Measurements from ENCODE around the gene PAMR1. TPM values are rescaled to one million over a fixed set of nuclear protein-coding genes. Genes with fewer than 3 reads are reported as not detected.

PAMR1 gene
- total and polyA plus RNA-seq, 2 of the 8 experiments (the other 6 are each of a cell fraction or from before 2014, with no cell fraction given): 3.0 to 6.9 TPM

DNA sequence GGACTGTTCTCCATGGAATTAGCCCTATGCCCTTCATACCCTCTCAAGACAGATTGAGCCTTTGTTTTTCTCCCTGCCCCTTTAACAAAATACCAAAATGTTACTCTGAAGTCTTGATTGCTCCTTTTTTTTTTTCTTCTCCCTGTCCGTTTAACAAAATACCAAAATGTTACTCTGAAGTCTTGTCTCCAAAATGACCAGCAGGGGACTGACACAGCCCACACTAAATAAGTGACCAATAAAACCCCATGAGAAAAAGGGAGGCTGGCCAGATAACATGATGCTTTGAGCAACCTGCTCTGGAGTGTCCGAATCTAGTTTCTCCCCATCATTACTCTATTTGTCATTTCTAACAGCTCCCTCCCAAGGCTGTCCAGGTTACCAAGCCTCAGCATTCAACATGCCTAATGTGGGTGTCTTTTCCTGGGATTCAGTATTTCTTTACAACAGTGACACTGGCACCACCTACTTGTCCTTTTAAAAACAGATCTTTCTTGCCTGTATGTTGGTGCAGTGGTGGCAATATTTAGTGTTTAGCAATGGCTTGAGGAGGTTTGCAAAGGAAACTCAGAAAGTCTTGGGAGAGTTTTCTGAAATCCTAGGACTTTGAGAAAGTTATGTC lies 63.4 kb downstream of the PAMR1 start:
- WGBS, 2 experiments (ENCODE audit: extremely low coverage in 1 of 2, insufficient coverage in 1 of 2, insufficient read length in 1 of 2, insufficient replicate concordance in 2 of 2, low coverage in 1 of 2, low lambda C conversion rate in 2 of 2, missing lambda C conversion rate in 1 of 2): 61% methylated on average over 2 of the region's 2 CpGs; no CpG with 5 or more reads in 1 of the 2 experiments
- Histone ChIP-seq H3K9ac (replicated peaks in 1 of 4; ENCODE audit: extremely low read depth in 1 of 4, low read depth in 3 of 4, low read length in 3 of 4) (no peak overlapping the region), H3K79me2 (ENCODE audit: control insufficient read depth in 1 of 2, insufficient read depth in 2 of 2, low read length in 2 of 2) (no peaks in the 10 kb centered on the region), H2BK120ac (replicated peaks; ENCODE audit: low read depth, low read length) (no peak overlapping the region), H3K4me1 (replicated peaks in 1 of 4; ENCODE audit: control insufficient read depth in 3 of 4, insufficient read depth in 4 of 4, low read length in 3 of 4) (peaks cover 0 to 5% (median 1%) of the 10 kb centered on the region in 4 experiments; a peak in 4 of 7 replicates), H3K4me2 (ENCODE audit: insufficient read depth in 1 of 2, low read depth in 2 of 2, low read length in 2 of 2) (no peak overlapping the region), H2AFZ (ENCODE audit: low read length) (no peak overlapping the region), H4K5ac (ENCODE audit: insufficient read length, low read depth, low read length) (no peak overlapping the region), H3K4ac (replicated peaks; ENCODE audit: insufficient read length, low read depth, low read length) (no peak overlapping the region), H3K23me2 (ENCODE audit: low read depth, low read length) (no peaks in the 10 kb centered on the region), H2BK20ac (ENCODE audit: low read length) (no peak overlapping the region), H4K8ac (ENCODE audit: extremely low read depth, insufficient read depth, low read length) (no peak overlapping the region), H3K79me1 (ENCODE audit: low read depth, low read length) (no peaks in the 10 kb centered on the region), H3K18ac (ENCODE audit: extremely low read depth, low read length) (no peak overlapping the region), H3K56ac (replicated peaks; ENCODE audit: insufficient read length, low read depth, low read length) (no peak overlapping the region), H3K23ac (ENCODE audit: insufficient read length) (no peak overlapping the region), H4K91ac (replicated peaks; ENCODE audit: insufficient read length, low read length) (no peak overlapping the region), H4K20me1 (replicated peaks in 1 of 2; ENCODE audit: control insufficient read depth in 1 of 2, insufficient read depth in 2 of 2, low read length in 2 of 2) (no peaks in the 10 kb centered on the region), H3K36me3 (ENCODE audit: control insufficient read depth in 2 of 4, insufficient read depth in 4 of 4, low read length in 3 of 4) (no peaks in the 10 kb centered on the region), H3K4me3 (ENCODE audit: extremely low read depth in 1 of 4, insufficient read depth in 2 of 4, low read depth in 3 of 4, low read length in 4 of 4) (no peak overlapping the region), H3K14ac (ENCODE audit: insufficient read length) (no peak overlapping the region), H2AK5ac (ENCODE audit: low read depth, low read length) (no peak overlapping the region), H3K27me3 (replicated peaks in 1 of 4; ENCODE audit: control insufficient read depth in 3 of 4, extremely low read depth in 1 of 4, insufficient read depth in 3 of 4, low read length in 3 of 4) (peaks cover 0 to 3% (median 0%) of the 10 kb centered on the region in 4 experiments; a peak in 1 of 7 replicates), H2BK5ac (ENCODE audit: low read depth, low read length) (no peak overlapping the region), H2BK12ac (ENCODE audit: low read depth, low read length) (no peak overlapping the region), H2BK15ac (ENCODE audit: low read length) (no peak overlapping the region), H3K27ac (ENCODE audit: low read depth, low read length) (no peak overlapping the region), H3K9me3 (ENCODE audit: insufficient read depth in 2 of 2, low read depth in 1 of 2, low read length in 1 of 2) (no peaks in the 10 kb centered on the region)
- CTCF ChIA-PET (ENCODE audit: partially characterized antibody): interaction anchor here (0.6 to 2.0 kb wide), 8 partner anchors 9 to 936 kb away, joined by 3 to 7 read pairs (median 3); no protein-coding TSS in a partner anchor
- POLR2A ChIA-PET (ENCODE audit: partially characterized antibody): no interaction called here
- no peak for FAIRE-seq
- no peak for DNase-seq (ENCODE audit: low read depth in 1 of 2, low spot score in 2 of 2)
- TF ChIP-seq CEBPB (IDR thresholded peaks at IDR 0.05; ENCODE audit: low read depth, low read length) (no peak), EP300 (IDR thresholded peaks at IDR 0.05; ENCODE audit: borderline replicate concordance in 1 of 2, low read depth in 2 of 2, low read length in 2 of 2) (no peak), GTF2F1 (IDR thresholded peaks at IDR 0.05; ENCODE audit: borderline replicate concordance, low read depth, low read length) (no peak), POLR2A (IDR thresholded peaks at IDR 0.05; ENCODE audit: control extremely low read depth in 1 of 2, low read depth in 2 of 2, low read length in 2 of 2) (no peak), KDM4A (IDR thresholded peaks at IDR 0.05; ENCODE audit: low read depth, low read length, severe bottlenecking) (no peak), JUN (IDR thresholded peaks at IDR 0.05; ENCODE audit: low read depth, low read length) (no peak), EGR1 (IDR thresholded peaks at IDR 0.05; ENCODE audit: borderline replicate concordance, low read depth, low read length) (no peak), KDM1A (IDR thresholded peaks at IDR 0.05; ENCODE audit: borderline replicate concordance, low read length) (no peak), SIRT6 (IDR thresholded peaks at IDR 0.05; ENCODE audit: low read length) (no peak), GABPA (IDR thresholded peaks at IDR 0.05; ENCODE audit: borderline replicate concordance, insufficient read depth, low read length) (no peak), RXRA (IDR thresholded peaks at IDR 0.05; ENCODE audit: insufficient read depth, low read depth, low read length) (no peak), CBX8 (IDR thresholded peaks at IDR 0.05; ENCODE audit: borderline replicate concordance, low read depth, low read length) (no peak), CBX5 (IDR thresholded peaks at IDR 0.05; ENCODE audit: low read depth, low read length) (no peak), BCL11A (IDR thresholded peaks at IDR 0.05; ENCODE audit: low read depth in 2 of 2, low read length in 2 of 2) (no peak)

All from H1 (cell line).